Loucy (cell line): ENCODE data around the gene PIGW.

ENCODE experiments used
- EZH2phosphoT487 ChIP-seq: fragments of 200-600 bp; IDR thresholded peaks from 2 replicates; pipeline ENCODE4 v1.6.1; 2018; ENCODE audit warnings: antibody characterized with exemption, mild to moderate bottlenecking, moderate library complexity, borderline replicate concordance
- TF ChIP-seq, protein P1 (sequence below): fragments of 200-600 bp; sonication (generic); conservative IDR thresholded peaks from 2 replicates; pipeline ENCODE4 v1.5.1; 2014; ENCODE audit warnings: mild to moderate bottlenecking, antibody characterized with exemption, low read length

DNA sequence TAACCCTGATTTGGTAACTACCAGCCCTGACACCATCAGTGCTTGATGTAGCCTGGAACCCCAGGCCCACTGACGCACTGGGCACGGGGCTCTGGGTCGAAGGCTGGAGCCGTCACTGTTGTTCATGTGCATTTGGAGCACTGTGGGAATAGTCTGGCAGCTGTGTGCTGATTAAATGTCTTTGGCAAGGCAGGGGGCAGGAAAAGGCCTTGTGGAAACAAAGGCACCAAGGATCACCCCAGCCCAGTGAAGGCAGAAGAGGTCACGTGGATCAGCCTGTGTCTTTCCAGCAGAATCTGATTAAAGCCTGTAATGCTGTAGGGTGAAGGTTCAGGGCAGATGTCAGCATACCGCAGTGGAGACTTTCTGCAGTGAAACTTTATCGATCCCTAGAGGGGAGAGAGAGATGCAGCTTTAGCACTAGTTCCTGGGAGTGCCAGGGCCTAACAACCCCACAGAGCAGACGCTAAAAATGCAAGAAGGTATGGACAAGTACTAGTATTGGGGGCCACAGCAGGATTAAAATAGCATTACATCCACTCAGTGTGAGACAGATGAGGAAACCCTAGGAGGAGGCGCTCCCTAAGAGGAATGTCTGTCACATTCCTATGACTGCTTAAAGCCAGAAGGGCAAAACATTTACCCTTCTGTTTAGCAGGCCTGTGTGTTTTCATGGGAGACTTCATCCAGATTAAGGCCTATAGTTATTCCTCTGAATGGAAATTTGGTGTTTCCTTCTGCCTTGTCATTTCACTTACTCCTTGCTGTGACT lies 38.6 kb upstream of the PIGW start:
- TF ChIP-seq, protein P1, sequence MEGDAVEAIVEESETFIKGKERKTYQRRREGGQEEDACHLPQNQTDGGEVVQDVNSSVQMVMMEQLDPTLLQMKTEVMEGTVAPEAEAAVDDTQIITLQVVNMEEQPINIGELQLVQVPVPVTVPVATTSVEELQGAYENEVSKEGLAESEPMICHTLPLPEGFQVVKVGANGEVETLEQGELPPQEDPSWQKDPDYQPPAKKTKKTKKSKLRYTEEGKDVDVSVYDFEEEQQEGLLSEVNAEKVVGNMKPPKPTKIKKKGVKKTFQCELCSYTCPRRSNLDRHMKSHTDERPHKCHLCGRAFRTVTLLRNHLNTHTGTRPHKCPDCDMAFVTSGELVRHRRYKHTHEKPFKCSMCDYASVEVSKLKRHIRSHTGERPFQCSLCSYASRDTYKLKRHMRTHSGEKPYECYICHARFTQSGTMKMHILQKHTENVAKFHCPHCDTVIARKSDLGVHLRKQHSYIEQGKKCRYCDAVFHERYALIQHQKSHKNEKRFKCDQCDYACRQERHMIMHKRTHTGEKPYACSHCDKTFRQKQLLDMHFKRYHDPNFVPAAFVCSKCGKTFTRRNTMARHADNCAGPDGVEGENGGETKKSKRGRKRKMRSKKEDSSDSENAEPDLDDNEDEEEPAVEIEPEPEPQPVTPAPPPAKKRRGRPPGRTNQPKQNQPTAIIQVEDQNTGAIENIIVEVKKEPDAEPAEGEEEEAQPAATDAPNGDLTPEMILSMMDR = no peak
- TF ChIP-seq EZH2phosphoT487 = no peak
